ENCODE measurements around the gene ZNF862.
A peak's percentile ranks its signal among the peaks of the same experiment; 100 is the strongest.

ZNF862 gene

DNA sequence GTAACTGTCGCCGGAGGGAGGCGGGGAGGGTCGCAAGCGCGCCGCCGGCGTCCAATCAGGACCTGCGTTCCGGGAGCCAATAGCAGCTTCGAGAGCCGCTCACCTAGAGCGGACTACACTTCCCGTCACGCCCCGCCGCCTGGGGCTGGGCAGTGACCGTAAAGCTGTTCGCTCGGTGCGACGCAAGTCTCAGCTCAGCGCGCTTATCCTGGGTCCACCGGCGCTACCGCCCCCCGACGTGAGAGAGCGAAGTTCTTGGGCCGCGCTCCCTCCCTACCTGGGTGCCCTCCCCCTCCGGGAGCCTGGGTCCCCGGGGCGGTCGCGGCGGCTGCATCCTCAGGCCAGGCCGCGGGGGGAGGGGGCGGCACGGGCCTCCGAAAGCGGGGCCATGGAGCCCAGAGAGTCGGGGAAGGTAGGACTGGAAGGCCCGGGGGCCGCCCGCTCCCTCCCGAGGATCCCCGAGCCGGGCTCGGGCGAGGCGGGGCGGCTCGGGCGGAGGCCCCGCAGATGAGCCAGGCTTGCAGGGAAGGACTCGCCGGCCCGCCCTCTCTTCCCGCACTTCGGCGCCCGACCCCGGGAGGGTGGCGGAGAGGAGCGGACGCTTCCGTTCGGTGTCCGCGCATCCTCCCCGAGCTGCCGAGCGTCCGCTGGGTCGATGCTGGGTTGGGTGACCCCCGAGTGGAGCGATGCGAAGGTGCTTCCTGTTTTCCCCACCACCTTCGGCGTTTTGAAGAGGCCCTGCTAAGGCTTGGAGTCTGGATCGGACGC lies at the start of gene ZNF862:
Gene ZNF862 (plus strand): TSS at position 152 of the 768 bp plus-strand sequence. CDS start 237 bp downstream, at position 389.
- peak; percentile 93 for DNase-seq

DNA sequence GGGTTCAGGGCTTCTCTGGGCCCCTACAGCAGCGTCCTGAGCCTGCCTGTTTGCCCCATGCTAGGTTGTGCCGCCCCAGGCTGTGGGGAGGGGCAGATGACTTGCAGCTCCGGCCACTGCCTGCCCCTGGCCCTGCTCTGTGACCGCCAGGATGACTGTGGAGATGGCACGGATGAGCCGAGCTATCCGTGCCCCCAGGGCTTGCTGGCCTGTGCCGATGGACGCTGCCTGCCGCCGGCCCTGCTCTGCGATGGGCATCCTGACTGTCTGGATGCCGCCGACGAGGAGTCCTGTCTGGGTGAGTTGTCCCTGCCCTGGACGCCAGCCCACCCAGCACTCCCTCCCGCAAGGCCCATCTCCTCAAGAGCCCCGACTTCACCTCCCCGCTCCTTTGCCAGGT lies 49.1 kb upstream of the ZNF862 start:
- no peak for DNase-seq

DNA sequence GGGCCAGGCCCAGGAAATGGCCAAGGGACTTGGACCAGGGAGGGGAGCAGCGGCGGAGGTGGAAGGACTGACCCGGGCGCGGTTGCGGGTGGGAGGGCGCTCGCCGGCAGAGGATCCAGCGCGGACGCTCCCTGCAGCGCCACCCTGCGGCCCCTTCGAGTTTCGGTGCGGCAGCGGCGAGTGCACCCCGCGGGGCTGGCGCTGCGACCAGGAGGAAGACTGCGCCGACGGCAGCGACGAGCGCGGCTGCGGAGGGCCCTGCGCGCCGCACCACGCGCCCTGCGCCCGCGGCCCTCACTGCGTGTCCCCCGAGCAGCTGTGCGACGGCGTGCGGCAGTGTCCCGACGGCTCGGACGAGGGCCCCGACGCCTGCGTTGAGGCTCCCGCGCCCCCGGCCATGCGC lies 48.0 kb upstream of the ZNF862 start:
- no peak for DNase-seq

DNA sequence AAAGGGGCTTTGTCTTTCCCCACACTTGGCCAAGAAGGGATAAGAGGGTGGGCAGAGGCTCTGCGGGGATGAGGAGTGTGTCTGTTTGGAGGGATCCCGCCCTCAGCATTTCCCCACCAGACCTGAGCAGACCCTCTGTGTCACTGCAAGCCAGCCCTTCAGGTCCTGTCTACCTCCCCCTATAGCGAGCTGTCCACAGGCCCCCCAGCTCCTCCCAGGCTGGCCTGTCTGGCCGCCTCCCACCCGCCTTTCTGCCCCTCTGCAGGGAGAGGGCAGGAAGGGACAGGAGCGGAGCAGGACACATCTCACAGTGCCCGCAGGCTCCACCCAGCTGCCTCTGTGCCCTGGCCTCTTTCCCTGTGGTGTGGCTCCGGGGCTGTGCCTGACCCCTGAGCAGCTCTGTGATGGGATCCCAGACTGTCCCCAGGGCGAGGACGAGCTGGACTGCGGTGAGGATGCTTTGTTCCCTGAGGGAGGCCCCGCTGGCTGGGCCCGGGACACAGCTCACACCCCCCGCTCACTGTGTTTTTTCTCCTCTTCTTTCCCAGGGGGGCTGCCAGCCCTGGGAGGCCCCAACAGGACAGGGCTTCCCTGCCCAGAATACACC lies 47.3 kb upstream of the ZNF862 start:
- DNase-seq = no peak

DNA sequence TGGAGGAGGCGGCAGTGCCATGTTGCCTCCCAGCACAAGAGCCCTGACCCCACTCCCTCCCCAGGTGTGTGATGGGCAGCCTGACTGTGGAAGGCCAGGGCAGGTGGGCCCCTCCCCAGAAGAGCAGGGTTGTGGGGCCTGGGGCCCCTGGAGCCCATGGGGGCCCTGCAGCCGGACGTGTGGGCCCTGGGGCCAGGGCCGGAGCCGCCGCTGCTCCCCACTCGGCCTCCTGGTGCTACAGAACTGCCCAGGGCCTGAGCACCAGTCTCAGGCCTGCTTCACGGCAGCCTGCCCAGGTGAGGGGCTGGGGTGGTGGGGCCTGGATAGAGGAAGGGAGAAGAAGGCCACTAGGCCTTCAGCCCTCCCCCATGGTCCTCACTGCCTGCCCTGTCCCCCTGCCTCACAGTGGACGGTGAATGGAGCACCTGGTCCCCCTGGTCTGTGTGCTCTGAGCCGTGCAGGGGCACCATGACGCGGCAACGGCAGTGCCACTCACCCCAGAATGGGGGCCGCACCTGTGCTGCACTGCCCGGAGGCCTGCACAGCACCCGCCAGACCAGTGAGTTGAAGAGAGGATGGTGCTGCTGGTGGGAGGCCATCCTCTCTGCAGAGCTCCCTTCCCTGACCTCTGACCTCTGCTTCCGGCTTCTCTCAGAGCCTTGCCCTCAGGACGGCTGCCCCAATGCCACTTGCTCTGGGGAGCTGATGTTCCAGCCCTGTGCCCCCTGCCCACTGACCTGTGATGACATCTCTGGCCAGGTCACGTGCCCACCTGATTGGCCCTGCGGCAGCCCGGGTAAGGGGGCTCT lies 46.6 kb upstream of the ZNF862 start:
- no peak for DNase-seq

DNA sequence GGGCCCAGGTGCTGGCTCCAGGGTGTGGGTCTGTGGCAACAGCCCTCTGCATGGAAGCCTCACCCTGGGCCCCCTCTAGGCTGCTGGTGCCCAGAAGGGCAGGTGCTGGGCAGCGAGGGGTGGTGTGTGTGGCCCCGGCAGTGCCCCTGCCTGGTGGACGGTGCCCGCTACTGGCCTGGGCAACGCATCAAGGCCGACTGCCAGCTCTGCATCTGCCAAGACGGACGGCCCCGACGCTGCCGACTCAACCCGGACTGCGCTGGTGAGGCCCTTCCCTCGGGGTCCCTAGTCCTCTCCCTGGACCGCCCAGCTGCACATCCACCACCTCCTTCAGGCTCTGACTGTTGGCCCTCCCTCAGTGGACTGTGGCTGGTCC lies 46.0 kb upstream of the ZNF862 start:
- no peak for DNase-seq

DNA sequence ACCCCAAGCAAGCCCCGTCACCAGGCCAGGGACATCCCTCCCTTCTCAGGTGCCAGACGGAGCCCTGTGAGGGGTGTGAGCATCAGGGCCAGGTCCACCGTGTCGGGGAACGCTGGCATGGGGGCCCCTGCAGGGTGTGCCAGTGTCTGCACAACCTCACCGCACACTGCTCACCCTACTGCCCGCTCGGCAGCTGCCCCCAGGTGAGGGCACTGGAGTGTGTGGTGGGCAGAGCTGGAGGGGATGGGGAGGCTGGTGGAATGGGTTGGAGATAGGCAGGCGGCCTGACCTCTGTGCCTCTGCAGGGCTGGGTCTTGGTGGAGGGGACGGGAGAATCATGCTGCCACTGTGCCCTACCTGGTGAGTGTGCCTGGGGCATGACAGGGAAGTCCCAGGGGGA lies 44.9 kb upstream of the ZNF862 start:
- DNase-seq = no peak

DNA sequence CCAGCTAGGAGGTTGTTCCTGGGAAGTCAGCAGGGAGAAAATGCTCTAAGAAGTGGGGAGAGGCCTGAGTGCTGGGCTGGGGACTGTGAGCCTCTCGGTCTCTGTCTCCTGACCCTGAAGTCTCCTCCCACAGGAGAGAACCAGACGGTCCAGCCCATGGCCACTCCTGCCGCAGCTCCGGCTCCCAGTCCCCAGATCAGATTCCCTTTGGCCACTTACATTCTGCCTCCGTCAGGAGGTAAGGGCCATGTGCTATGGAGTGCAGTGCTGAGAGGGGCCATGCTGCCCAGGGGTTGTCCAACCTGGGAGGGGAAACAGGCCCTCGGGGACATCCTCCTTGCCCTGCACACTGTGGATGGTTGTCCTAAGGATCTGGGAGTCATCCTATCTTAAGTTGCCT lies 43.5 kb upstream of the ZNF862 start:
- no peak for DNase-seq

DNA sequence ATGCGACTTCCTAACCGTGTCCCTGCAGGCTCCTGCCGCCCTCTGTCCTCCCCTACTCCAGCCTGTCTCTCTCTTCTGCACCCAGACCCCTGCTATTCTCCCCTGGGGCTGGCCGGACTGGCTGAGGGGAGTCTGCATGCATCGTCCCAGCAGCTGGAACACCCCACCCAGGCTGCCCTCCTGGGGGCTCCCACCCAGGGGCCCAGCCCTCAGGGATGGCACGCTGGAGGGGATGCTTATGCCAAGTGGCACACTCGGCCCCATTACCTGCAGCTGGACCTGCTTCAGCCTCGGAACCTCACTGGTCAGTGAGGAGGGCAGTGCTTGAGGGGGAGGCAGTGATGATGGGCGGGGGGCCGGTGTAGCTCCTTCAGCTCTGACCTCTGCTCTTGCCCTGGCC lies 43.0 kb upstream of the ZNF862 start:
- no peak for DNase-seq

DNA sequence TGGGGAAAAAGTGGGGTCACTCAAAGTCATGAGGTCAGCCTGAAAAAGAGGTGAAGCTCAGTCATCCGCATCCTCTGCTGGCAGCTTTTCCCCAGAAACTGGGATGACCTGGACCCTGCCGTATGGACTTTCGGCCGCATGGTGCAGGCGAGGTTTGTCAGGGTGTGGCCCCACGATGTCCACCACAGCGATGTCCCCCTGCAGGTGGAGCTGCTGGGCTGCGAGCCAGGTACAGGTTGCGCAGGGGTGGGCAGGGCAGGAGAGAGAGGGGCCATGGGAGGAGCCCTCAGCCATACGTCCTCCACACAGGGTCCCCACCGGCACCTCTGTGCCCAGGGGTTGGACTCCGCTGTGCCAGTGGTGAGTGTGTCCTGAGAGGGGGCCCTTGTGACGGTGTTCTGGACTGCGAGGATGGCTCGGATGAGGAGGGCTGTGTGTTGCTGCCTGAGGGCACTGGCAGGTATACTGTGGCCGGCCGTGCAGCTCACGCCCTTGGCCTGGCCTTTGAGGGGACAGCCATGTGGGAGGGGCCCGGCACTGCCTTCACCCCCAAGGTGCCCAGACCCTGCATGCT lies 41.8 kb upstream of the ZNF862 start:
- DNase-seq = no peak

DNA sequence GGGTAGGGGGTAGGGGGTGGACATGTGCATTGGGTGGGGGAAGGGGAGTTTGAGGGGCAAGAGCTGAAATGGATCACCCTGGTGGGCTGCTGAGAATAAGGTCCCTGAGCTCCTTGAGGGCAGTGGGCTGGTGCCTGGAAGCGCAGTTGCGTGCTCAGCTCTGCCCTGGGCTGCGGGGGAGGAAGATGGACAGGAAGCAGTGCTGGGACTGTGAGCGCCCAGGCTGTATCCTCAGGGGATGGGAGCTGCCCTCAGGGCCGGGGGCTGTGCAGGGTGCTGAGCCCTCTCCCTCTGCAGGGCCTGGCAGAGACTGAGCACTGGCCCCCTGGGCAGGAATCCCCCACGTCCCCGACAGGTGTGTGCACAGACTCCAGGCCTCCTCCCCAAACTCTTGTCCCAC lies 40.4 kb upstream of the ZNF862 start:
- no peak for DNase-seq

DNA sequence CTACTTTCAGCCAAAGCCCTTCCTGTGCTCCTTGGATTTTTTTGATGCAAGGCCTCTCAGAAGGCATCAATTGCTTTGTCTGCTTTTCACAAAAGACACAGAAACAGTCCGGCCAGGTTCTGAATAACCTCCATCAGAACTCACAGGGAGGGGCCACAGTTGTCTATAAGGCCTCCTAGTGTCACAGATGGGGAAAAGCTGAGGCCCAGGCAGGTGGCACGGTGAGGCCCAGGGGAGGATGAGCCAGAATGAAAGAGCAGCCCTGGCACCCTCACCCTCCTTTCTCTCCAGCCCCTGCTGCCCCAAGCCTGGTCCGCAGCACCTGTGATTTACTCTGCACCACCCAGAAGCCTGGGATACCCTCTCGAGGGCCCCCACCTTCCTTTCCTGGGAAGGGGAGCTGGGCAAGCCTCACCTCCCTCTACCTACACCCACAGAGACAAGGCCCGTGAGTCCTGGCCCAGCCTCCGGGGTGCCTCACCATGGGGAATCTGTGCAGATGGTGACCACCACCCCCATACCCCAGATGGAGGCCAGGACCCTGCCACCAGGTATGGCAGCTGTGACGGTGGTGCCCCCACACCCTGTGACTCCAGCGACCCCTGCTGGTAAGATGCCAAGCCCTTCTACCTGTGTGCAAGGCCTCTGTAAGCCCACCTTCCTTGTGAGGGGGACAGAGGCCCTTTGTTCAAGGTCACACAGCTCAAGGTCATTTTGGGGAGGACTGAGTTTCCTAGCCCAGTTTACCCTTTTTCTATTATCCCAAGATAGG lies 38.6 kb upstream of the ZNF862 start:
- no peak for DNase-seq

DNA sequence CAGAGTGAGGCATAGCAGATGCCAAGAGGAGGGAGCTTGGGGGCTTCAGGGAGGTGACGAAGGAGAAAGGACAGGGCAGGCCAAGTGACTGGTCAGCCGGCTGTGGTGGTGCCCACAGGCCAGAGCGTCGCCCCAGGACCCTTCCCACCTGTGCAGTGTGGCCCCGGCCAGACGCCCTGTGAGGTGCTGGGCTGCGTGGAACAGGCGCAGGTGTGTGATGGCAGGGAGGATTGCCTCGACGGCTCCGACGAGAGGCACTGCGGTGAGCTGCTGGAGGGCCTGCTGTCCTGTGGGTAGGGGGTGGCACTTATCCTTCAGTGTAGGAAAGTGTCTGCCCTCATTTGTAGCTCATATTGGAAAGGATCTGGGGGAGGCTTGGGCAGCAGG lies 38.0 kb upstream of the ZNF862 start:
- DNase-seq = no peak

DNA sequence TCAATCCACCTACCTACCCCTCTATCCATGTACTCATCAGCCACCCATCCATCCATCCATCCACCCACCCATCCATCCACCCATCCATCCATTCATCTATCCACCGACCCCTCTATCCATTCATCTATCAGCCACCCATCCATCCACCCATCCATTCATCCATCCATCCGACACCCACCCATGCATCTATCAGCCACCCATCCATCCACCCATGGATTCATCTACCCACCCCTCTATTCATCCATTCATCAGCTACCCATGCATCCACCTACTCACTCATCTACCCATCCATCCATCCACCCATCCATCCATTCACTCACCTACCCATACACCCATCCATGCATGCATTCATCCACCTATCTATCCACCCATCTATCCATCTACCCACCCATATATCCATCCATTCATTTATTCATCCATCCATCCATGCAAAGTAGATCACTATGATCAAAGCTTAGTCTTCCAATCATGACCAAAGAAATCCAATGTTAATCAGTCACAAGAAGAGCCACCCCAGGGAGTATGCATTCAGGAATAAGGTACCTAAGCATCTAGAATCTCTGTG lies 37.1 kb upstream of the ZNF862 start:
- DNase-seq = no peak

DNA sequence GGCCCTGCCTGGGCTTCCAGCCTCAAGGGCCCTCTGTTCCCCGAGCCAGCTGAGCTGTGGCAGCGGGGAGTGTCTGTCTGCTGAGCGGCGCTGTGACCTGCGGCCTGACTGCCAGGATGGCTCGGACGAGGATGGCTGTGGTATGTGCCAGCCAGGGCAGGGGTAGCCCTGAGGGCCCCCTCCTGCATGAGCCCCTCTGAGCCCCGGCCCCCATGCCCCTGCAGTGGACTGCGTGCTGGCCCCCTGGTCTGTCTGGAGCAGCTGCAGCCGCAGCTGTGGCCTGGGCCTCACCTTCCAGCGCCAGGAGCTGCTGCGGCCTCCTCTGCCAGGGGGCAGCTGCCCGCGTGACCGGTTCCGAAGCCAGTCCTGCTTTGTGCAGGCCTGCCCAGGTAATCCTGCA lies 36.4 kb upstream of the ZNF862 start:
- no peak for DNase-seq

DNA sequence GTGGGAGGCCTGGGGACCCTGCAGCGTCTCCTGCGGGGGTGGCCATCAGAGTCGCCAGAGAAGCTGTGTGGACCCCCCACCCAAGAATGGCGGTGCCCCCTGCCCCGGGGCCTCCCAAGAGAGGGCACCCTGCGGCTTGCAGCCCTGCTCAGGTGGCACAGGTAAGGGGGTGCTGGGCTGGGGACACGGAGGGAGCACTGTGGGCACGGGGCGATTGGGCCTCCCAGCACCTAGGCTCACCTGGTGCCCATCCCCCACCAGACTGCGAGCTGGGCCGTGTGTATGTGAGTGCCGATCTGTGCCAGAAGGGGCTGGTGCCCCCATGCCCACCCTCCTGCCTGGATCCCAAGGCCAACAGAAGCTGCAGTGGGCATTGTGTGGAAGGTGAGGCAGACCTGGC lies 35.2 kb upstream of the ZNF862 start:
- DNase-seq = no peak

DNA sequence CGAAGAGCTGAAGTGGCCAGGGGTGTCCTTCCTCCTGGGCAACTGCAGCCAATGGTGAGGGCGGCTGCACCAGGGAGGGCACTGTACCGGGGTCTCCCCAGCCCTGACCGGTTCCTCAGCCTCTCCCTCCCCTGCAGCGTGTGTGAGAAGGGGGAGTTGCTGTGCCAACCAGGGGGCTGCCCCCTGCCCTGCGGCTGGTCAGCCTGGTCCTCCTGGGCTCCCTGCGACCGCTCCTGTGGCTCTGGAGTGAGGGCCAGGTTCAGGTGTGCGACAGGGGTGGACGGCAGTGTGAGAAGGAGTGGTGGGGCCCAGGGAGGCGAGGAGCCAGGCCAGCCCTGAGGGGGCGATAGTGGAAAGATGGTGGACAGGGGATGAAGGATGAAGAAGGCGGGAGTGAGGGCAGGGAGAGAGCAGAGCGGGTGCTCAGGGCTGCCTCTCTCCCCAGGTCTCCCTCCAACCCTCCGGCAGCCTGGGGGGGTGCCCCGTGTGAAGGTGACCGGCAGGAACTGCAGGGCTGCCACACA lies 34.6 kb upstream of the ZNF862 start:
- DNase-seq = no peak

DNA sequence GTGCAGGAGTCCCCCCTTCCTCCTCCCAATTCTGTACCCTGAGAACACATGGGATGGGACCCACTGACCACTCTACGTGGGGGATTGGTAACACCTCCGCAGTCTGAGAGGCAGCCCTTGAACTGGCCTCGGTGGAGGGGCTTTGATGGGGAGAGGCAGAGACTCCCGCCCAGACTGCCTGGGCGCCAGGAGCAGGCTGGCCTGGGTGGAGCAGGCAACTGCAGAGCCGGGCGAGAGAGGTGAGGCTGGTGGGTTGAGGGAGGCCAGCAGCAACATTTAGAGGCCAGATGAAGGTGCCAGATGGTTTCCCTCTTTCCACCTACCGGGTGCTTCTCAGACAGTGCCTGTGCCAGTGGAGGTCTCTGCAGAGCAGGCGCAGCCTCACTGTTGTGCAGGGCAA lies 34.1 kb upstream of the ZNF862 start:
- DNase-seq = no peak

DNA sequence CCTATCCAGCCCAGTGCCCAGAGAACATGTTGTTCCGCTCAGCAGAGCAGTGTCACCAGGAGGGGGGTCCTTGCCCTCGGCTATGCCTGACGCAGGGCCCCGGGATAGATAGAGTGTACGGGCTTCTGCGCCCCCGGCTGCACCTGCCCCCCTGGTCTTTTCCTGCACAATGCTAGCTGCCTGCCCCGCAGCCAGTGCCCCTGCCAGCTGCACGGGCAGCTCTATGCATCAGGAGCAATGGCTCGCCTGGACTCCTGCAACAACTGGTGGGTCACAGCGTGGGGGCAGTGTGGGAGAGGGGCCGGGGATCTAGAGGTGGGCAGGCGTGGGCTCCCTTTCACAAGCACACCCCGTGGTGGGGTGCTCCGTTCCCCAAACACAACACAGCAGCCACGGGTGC lies 31.4 kb upstream of the ZNF862 start:
- DNase-seq = no peak

DNA sequence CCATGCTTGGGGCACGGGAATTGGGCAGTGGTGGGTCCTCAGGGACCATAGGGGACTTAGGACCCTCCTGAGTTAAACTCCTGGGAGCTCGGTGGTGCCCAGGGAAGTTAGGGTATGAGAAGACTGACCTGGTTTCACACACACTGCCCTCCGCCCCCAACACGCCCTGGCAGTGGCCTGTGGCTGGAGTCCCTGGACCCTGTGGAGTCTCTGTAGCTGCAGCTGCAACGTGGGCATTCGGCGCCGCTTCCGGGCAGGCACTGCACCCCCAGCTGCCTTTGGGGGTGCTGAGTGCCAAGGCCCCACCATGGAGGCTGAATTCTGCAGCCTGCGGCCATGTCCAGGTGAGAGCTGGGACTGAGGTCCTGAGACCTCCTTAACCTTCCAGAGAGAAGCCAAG lies 29.9 kb upstream of the ZNF862 start:
- no peak for DNase-seq

DNA sequence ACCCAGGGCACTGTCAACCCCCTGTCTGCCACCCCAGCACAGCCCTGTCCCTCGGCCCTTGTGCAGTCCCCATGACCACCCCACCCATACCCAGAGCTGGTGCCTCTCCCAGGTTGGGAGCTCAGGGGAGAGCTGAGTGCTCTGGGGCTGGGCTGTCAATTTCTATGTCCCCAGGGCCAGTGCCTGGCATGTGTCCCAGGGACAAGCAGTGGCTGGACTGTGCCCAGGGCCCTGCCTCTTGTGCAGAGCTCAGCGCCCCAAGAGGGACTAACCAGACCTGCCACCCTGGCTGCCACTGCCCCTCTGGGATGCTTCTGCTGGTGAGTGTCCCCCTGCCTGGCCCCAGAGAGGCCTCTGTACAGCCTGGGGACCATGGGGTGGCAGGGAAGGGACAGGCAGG lies 29.0 kb upstream of the ZNF862 start:
- DNase-seq = no peak

DNA sequence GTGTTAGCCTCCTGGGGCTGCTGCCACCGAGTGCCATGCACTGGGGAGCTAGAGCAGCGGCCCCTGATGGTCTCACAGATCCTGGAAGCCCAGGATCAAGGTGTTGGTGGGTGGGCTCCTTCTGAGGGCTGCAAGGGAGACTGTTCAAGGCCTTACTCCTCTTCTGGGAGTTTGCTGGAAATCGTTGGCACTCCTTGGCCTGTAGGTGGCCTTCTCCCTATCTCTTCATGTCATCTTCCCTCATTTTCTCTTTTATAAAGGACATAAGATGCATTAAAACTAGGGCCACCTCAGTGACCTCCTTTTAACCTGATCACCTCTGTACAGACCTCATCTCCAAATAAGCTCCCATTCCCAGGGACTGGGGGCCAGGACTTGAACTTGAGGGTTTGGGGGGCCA lies 27.0 kb upstream of the ZNF862 start:
- no peak for DNase-seq

Data from SHP77 treated with DMSO at 0.1 percent for 48 hours (cell line).